HG03175 (cell line): ENCODE measurements around the gene GCA.
A peak's percentile ranks its signal among the peaks of the same experiment; 100 is the strongest.

Experiments used
- ATAC-seq: cut with Tn5 transposase; IDR thresholded peaks from one replicate; pipeline ENCODE4 v1.9.1; 2021; ENCODE audit warnings: mild to moderate bottlenecking, moderate library complexity; ENCODE audit not compliant: unreplicated experiment

The GCA gene, protein sequence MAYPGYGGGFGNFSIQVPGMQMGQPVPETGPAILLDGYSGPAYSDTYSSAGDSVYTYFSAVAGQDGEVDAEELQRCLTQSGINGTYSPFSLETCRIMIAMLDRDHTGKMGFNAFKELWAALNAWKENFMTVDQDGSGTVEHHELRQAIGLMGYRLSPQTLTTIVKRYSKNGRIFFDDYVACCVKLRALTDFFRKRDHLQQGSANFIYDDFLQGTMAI

DNA sequence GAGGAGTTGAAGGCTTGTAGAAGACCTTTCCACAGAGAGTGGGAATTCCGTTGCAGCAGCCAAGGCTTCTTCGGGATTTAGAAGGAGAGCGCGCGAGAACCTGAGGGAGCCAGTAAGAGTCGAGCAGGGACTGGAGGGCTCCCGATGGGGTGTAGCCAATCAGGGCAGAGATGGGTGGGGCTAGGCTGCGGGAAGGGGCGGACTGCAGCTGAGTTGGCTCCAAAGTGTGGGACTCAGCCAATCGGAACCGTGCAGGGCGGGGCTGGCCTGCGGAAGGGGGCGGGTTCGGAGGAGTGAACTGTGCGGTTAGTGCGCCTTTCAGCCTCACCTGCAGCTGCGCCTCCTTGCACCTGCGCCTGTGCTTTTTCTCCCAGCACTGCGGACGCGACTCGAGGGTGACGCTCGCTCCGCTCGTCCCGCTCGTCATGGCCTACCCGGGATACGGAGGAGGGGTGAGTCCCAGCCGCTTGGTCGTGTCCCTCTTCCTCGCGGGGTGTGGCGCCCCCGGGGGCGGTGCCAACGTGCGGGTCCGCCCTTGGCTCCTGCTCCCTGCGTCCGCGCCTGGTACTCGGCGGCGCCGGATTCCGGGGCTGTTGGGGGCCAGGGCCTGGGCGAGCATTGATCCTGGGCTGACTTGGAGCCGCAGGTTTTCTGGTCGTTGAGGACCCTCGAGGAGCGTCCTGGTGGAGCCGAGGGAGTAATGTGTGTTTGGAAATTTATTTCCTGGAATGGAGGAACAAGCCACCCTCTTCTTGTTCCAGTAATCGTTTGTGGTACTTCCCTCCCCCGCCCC lies at the start of gene GCA:
GCA (plus strand) TSS at position 309 of the 793 bp plus-strand sequence; CDS start at position 426, 117 bp downstream.
- peak; percentile 99 for ATAC-seq

DNA sequence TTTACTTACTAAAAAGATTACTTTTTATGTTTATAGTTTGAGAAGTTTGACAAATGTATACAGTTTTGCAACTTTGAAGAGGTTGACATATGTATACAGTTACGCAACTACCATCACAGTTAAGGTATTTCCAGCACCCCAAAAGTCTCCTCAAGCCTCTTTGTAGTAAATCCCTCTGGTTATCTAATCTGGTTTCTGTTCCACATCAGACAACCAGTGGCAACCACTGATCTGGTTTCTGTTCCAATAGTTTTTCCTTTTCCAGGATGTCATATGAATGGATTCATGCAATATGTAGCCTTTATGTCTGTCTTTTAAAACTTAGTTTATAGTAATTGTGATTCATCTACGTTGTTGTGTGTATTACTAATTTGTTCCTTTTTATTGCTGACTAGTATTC lies 48.9 kb upstream of the GCA start:
- no peak for ATAC-seq

DNA sequence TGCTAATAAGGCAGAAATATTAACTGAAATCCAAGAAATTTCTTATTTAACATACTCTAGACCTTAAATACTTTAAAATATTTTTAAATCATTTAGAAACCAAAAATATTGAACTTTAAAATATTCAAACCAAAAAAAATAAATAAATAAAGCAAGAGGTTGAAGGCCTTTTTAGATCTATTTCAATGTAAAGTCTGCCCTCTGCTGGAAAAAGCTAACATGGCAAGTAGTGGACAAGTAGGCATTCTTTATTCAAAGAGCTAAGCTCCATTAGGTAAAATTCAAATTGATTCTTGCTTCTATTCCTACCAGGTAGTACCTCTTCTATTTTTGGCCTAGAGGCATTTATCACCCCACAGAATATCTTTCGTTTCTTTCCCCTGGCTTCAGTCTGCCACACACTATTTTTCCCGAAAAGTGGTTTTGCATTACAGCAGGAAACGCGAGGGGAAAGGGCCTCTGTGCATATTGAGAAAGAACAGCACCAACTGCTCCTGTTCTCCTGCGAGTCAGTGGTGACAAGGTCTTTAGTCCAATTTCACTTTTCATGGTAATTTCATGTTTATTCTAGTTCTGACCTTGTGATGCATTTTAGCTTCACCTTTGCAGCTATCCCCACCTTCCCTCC lies 45.9 kb upstream of the GCA start:
- peak; percentile 66 for ATAC-seq

DNA sequence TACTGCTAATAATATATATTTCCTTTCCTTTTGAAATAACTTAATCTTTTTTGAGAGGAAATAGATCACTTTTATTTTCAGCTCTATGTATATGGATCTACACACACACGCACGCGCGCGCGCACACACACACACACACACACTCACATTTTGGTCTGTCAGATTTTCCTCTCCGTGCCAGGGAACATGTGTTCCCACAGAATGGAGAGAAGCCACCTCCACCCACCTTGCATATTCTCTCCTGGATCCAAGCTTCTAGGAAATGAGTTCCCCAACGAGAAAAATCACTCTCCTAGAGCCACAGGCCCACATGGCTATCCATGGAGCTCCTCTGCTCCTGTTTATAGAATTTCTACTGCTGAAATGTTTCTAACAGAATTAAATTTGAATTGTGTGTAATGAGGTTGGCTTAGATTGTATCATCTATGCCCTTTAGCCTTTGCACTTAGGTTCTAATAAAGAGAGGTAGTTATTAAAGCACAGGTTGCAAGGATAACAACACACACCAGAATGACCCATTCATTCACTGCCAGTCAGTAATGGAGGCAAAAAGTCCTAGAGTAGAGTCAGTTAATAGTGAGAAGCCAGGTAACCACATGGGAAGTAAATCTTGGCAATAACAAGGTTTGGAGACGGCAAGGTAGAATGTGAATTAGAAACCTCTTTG lies 45.1 kb upstream of the GCA start:
- no peak for ATAC-seq

DNA sequence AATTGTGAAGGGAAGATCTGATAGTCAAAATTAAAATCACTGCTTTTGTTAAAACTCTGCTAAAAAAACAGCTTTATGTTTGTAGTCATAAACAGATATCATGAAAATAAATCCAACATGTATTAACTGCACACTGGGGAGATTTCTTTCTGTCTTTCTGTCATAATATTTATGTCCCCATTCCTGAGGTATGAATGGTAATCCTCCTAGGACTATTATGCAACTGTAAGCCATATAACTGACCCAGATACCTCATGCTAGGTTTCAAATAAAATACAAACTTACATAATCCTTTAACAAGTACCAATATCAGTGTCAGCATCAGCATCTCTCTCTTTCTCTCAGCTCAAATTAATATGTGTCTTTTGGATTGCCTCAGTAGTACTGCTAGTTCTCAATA lies 43.7 kb upstream of the GCA start:
- no peak for ATAC-seq

DNA sequence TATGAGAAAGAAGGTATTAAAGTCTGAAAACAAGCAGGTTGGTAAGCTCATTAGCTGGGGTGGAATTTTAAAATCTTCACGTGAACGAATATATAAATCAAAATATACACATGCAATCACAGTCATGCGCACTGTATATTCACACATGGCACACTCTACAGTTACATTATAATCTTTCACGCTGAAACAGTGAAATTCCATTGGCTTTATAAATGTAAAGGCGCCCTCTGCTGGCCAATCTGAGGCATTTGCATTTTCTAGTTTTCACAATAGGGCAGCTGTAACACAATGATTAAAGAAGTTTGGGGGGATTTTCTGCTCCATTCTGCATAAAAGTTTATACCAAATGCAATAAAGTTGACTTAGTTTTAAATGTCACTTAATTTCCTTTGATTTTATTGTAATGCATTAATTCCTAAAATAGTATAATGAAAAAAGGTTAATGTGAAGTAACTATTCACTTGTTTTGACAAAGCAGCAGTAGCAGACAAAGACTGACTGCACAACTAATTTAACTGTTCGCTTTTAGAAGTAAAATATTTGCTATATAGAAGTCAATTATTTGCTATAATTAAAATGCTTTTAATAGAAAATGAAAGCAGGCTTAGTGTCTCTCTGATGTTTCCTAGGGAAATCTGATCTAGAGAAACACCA lies 42.7 kb upstream of the GCA start:
- peak; percentile 85 for ATAC-seq

DNA sequence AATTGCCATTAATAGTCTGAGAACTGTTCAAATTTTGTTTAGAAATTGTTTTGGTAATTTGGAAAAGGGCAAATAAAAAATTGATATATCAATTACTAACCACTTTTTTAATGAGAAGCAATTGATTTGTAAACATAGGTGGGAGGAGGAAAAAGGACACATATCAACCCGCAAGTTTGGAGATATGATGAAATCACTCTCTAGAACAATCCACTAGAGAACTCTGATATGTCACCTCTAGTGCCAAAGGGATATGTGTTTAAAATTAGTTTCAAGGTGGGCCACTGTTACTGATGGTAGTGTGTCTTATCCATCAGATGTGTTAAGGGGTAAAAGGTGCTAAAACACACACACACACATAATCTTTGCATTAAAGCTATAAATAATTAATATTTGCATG lies 42.1 kb upstream of the GCA start:
- ATAC-seq = no peak

DNA sequence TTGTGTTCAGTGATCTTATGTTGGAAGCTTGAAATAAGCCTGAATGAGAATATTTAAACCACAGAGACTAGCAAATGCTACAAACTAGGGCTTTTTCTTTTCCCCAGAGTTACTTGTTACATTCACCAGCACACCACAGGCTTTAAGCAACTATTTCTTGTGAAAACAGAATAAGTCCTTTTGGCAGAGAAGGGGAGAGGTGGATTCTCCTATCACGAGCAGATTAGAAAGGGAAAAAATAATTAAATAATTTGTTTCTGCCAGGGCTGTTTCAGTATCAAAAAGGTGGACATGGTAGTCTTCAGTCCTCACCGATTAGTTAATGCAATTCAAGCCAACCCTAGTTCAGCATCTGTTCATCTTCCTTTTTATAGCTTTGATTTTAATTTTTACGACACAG lies 38.0 kb upstream of the GCA start:
- no peak for ATAC-seq

DNA sequence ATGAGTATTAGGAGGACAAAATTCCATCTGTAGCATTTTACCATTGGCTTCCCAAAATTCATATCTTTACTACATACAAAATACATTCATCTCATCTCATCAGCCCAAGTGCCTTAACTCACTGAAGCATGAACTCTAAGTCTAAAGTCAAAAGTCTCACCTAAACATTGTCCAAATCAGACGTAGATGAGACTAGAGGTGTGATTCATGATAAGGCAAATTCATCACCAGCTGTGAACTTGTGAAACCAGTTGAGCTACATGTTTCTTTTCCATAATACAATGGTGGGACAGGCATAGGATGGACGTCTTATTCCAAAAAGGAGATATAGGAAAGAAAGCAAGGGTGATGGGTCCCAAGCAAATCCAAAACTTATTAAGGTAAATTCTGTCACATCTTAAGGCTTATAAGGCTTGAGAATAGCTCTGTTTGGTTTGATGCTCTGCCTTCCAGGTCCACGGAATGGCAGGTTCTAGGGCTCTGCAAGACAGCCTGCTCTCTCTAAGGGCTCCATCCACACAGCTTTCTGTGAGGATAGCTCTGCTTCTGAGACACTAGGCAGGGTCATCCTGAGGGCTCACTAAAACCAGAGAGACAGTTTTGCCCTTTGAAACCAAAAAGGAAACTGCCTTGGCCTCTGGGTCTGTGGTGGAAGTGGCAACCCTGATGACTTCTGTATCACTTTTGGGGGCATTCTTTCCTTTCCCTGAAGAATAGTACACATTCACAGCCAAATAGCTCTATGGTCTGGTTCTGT lies 35.0 kb upstream of the GCA start:
- peak; percentile 69 for ATAC-seq

DNA sequence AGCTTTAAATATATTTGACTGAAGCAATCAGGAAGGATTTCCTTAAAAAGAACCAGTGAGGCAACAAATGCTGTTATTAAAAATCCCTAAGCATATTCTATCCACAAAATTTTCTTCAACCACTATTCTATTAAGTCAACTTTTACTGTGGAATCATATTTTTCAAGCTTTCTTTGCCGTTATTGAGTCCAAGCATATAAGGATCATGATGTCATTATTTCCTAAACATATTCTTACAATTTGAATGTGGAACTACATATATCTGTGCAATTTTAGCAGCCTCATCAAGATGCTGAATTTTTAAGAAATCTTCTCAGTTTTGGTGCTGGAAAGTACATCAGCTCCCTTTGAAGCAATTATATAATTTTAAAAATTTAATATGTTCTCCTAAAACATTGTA lies 31.1 kb upstream of the GCA start:
- ATAC-seq = no peak

DNA sequence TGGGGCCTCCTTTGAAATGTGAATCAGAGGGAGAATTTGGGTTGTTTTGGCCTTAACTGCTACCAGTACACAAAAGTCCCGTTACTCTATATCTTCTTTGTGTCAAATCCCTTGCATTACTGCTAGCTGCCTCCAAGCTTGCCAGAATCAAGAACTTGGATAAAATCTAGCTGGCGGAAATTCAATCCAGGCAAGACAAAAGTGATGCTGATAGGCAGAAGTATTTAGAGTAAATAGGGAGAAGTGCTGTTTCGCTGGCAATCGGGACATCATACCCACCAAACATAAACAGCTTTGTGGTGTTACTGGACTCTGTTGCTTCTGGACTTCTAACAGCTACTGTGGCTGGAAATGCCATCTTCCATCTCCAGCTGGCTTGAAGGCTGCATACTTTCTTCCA lies 28.0 kb upstream of the GCA start:
- ATAC-seq = no peak

DNA sequence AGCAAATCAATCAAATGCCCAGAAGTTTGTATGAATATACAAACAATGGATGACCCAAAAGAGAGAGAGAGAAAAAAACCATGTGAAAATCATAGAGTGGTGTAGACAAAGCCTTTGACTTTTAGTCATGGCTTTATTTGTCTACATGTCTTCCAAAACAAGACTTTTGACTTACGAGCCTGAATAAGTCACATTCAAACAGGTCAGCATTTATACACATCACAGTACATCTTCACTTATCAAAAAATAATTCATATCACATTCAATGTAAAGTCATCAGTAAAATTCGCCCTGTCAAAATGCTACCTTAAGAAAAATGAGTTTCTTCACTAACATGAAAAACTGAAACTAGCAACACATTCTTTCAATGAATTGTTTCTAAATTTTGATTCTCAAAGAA lies 27.3 kb upstream of the GCA start:
- no peak for ATAC-seq

DNA sequence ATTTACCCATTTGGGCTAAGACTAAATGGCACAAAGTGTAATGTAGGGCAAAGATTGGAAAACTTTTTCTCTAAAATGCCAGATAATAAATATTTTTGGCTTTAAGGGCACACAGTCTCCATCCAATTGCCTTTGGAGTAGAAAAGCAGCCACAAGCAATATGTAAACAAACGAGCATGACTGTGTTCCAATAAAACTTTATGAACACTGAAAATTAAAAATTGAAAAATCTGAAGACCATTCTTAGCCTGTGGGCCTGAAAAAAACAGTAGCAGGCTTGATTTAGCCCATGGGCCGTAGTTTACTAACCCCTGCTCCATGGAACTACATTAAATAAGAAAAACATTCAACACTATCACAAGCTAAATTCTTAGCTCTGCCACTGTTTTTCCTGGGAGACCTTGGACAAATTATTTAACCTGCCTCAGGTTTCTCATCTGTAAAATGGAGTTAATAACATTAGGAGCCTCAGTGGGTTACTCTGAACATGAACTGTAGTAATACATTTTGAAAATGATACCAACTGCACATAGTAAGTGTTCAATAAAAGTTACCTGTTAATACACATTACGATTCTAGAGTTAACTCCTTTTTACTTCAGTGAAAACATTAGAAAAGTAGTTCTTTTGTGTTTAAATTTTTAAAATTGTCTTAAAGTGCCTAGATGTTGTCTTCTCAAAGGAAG lies 26.7 kb upstream of the GCA start:
- no peak for ATAC-seq

DNA sequence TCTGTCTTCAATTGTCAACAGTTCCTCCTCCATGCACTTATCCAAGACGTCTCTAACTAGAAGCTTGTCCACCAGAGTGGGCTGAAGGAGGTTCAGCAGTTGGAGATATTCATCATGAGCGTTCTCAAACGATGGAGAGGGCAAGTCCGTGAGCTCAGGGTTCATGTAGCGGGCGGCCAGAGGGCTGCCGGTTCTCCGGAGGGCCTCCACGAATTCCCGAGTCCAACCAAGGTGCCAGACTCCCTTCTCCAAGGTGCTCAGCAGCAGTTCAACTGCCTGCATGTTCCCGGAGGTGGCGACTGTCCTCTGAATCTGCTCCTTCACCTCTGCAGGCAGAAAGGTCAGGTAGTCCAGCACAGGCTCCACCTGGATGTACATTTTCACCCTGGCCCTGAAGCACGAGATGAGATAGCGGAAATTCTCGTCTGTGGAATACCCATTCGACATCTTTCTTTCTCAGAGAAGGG lies 26.0 kb upstream of the GCA start:
- peak; percentile 10 for ATAC-seq

DNA sequence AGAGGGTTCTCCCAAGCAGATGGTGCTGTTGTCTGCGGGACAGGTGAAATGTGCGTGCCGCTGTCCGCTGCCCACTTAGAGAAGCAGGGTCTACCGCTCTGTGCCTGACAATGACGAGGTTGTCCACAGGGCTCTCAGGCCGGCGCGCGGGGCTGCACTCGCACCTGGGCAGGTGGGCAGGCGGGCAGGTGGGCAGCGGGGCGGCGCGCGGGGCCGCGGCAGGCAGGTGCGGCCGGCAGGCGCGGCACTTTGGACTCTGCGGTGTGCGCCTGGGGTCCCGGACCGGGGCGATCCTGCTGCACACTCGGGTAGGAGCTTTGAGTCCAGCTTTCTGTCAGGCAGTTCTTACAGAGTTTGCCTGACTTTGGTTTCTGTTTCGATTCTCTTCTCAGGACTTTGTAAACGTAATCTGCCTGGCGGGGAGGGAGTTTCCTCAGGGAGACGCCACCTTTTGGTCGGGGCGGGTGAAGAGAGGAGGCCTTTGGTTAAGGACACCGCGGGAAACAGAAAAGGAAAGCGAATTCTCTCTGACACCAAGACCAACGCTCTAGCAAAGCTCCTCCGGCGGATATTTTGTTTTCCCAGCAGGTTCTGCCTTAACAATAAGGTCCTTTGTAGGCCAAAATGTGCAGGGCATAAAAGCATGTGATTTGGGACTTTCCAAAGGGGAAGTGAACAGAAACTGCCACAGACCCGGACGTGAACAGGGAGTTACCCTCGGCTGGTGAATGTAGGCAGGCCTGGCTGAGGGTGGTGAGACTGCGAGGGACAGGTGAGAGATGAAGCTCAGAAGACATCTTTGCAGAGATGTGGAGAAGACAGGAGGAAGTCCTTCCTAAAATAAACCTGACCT lies 25.4 kb upstream of the GCA start, which contains the start of gene IFIH1:
IFIH1 (minus strand) TSS at position 357 of the 853 bp plus-strand sequence. CDS start 377 bp downstream, outside the sequence.
- peak; percentile 80 for ATAC-seq

DNA sequence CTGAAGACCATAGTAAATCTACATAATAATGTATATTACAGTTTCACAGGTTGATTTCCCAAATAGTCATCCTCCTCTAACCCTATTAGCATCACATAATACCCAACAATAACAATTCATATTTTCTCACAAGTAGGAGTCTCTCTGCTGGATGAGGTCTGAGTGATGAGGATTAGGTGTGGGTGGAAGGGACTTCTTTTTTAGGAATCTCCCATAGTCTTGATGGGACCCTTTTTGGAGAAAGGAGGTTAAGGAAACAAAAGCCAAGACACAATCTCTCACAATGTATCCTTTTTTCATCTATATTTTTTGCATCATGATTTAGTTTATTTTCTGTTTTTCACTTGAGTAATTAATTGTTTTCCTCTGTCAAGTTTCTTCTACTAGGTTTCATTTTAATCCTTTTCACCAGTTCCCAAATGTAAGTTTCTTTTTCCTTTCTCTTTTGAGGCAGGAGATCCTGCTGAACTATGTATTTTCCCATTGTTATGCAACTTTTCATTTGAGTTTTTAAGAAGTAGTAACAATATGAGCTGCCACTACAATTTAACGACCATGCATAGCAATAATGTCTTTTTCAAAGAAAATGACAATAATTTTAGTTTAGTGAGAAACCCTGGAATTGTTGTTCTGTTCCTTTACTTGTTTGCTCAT lies 22.9 kb upstream of the GCA start:
- no peak for ATAC-seq

DNA sequence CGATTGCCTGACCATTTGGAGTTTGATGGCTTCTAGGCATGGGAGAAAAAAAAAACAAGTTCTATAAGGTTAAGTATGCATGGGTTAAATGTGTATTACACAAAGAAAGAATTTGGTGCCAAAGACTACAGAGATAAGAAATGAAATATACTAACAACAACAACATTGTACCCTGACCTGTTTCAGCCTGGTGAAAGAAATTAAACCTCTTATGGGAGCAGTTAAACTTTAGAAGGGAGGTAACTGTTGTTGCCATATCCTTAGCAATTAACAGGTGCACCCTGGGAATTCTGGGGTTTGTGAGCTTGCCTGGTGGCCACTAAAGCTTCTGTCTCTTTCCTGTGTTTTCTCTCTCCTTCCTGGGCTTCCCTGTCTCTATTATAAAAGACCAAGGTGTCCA lies 19.0 kb upstream of the GCA start:
- ATAC-seq = no peak

DNA sequence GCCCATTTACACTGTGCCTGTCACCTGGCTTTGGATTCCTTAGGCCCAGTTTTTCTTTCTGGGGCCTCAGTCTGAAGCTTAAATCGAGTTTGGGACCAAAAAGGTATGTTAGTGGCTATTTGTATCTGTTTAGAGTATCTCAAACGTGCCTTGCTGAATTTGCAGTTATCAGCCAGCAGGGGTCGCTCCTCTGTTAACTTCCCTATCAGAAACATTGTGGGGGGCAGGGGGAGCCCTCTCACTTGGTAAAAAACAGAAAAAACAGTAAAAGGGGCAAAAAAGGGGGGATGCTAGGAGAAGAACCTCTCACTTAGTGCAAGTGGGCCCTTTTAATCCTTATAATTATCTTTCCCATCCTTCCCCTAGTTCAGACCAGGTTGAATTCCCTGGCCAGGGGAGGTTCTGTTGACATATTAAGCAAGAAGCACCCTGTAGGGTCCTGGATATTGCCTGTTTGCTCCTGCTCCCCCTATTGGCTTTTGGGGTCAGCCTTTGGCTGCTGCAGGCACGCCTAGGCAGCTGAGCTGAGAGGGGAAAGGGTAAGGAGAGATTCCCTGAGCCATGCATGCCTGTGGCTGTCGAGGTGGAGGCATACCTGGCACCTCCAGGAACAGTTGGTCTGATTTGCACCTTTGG lies 16.7 kb upstream of the GCA start:
- ATAC-seq = no peak
